BLaER1 treated with 17β-estradiol and CSF1 and Interleukin-3, amounts not matched to agents 10 nM and 100 nM (cell line): ENCODE measurements around the gene SNRPE.

Source experiments
- H3K27ac ChIP-seq, 11 experiments: shearing (Covaris generic); formaldehyde crosslinking; 2 replicates each; pipeline ENCODE4 v1.8.1; 2022
- H3K27me3 ChIP-seq, 11 experiments: shearing (Covaris generic); formaldehyde crosslinking; 2 replicates each; pipeline ENCODE4 v1.8.1; 2022
- H3K36me3 ChIP-seq, 11 experiments: shearing (Covaris generic); formaldehyde crosslinking; 2 replicates each; pipeline ENCODE4 v1.8.1; 2022
- H3K4me1 ChIP-seq, 10 experiments: shearing (Covaris generic); formaldehyde crosslinking; 2 replicates each; pipeline ENCODE4 v1.8.1; 2022
- H3K4me2 ChIP-seq, 11 experiments: shearing (Covaris generic); formaldehyde crosslinking; 2 replicates each; pipeline ENCODE4 v1.8.1; 2022
- H3K4me3 ChIP-seq, 10 experiments: shearing (Covaris generic); formaldehyde crosslinking; 2 replicates each; pipeline ENCODE4 v1.8.1; 2022
- H3K9ac ChIP-seq, 11 experiments: shearing (Covaris generic); formaldehyde crosslinking; 2 replicates each; pipeline ENCODE4 v1.8.1; 2022
- H3K9me3 ChIP-seq, 11 experiments: shearing (Covaris generic); formaldehyde crosslinking; replicated peaks in 1 of 11; 2 replicates each; pipeline ENCODE4 v1.8.1; 2022
- H4K20me1 ChIP-seq, 11 experiments: shearing (Covaris generic); formaldehyde crosslinking; 2 replicates each; pipeline ENCODE4 v1.8.1; 2022
- Cebpa-rat ChIP-seq, 11 experiments: shearing (Covaris generic); IDR thresholded peaks; 2 replicates each; pipeline ENCODE4 v1.8.1; 2022

SNRPE gene

GRCh38 chr1:203898458-203899352, 37.3 kb downstream of the SNRPE start:
- Histone ChIP-seq H3K4me1 (no peaks in the 10 kb centered on the region), H3K9ac (no peak overlapping the region), H4K20me1 (no peaks in the 10 kb centered on the region), H3K4me2 (no peak overlapping the region), H3K4me3 (no peak overlapping the region), H3K9me3 (peaks cover 26 to 42% (median 33%) of the 10 kb centered on the region in 11 experiments), H3K36me3 (peaks cover 0 to 6% (median 0%) of the 10 kb centered on the region in 11 experiments; a peak in 3 of 22 replicates), H3K27me3 (no peaks in the 10 kb centered on the region), H3K27ac (no peak overlapping the region)
- TF ChIP-seq Cebpa-rat (IDR thresholded peaks at IDR 0.05), result no peak

- no peaks in the 10 kb centered on the region for H4K20me1 ChIP-seq
- H3K9me3 ChIP-seq, result peaks cover 20 to 35% (median 27%) of the 10 kb centered on the region in 11 experiments
- H3K36me3 ChIP-seq, result peaks cover 0 to 5% (median 0%) of the 10 kb centered on the region in 11 experiments; a peak in 2 of 22 replicates
- H3K27me3 ChIP-seq, result no peaks in the 10 kb centered on the region
- TF ChIP-seq Cebpa-rat (IDR thresholded peaks at IDR 0.05), result no peak
- no peak overlapping the region for H3K4me3 ChIP-seq
- no peaks in the 10 kb centered on the region for H3K4me1 ChIP-seq
- H3K27ac ChIP-seq, result no peak overlapping the region
- H3K4me2 ChIP-seq, result no peak overlapping the region
- no peak overlapping the region for H3K9ac ChIP-seq
These were observed 37.9 kb downstream of the SNRPE start for GRCh38 chr1:203899353-203899716.

- Histone ChIP-seq H3K4me1 (no peaks in the 10 kb centered on the region), H3K9me3 (peaks cover 12 to 28% (median 20%) of the 10 kb centered on the region in 11 experiments), H3K36me3 (no peaks in the 10 kb centered on the region), H3K4me3 (no peak overlapping the region), H3K4me2 (no peak overlapping the region), H4K20me1 (no peaks in the 10 kb centered on the region), H3K27ac (no peak overlapping the region), H3K9ac (no peak overlapping the region), H3K27me3 (no peaks in the 10 kb centered on the region)
- no peak for TF ChIP-seq Cebpa-rat (IDR thresholded peaks at IDR 0.05)
These were observed 38.7 kb downstream of the SNRPE start for GRCh38 chr1:203899869-203900714.

- no peaks in the 10 kb centered on the region for H3K36me3 ChIP-seq
- no peak overlapping the region for H3K4me3 ChIP-seq
- no peak overlapping the region for H3K27ac ChIP-seq
- TF ChIP-seq Cebpa-rat (IDR thresholded peaks at IDR 0.05), result no peak
- H4K20me1 ChIP-seq, result no peaks in the 10 kb centered on the region
- no peak overlapping the region for H3K9ac ChIP-seq
- peaks cover 5 to 19% (median 14%) of the 10 kb centered on the region in 11 experiments; a peak in 17 of 22 replicates for H3K9me3 ChIP-seq
- no peaks in the 10 kb centered on the region for H3K4me1 ChIP-seq
- H3K4me2 ChIP-seq, result no peak overlapping the region
- no peaks in the 10 kb centered on the region for H3K27me3 ChIP-seq
These were observed 40.2 kb downstream of the SNRPE start for GRCh38 chr1:203901581-203901980.

GRCh38 chr1:203905275-203905674, 43.9 kb downstream of the SNRPE start:
- peaks cover 1 to 15% (median 11%) of the 10 kb centered on the region in 11 experiments; a peak in 17 of 22 replicates for H3K9me3 ChIP-seq
- H3K27me3 ChIP-seq, result no peaks in the 10 kb centered on the region
- no peaks in the 10 kb centered on the region for H3K4me1 ChIP-seq
- H4K20me1 ChIP-seq, result no peaks in the 10 kb centered on the region
- no peak overlapping the region for H3K4me3 ChIP-seq
- H3K4me2 ChIP-seq, result no peak overlapping the region
- H3K27ac ChIP-seq, result no peak overlapping the region
- no peak overlapping the region for H3K9ac ChIP-seq
- TF ChIP-seq Cebpa-rat (IDR thresholded peaks at IDR 0.05), result no peak
- H3K36me3 ChIP-seq, result no peaks in the 10 kb centered on the region

- H3K27ac ChIP-seq, result no peak overlapping the region
These were observed 45.5 kb downstream of the SNRPE start for GRCh38 chr1:203906932-203907331.

GRCh38 chr1:203907901-203908300, 46.5 kb downstream of the SNRPE start:
- TF ChIP-seq Cebpa-rat (IDR thresholded peaks at IDR 0.05), result no peak
- no peak overlapping the region for H3K4me3 ChIP-seq
- H4K20me1 ChIP-seq, result no peaks in the 10 kb centered on the region
- H3K27ac ChIP-seq, result no peak overlapping the region
- no peaks in the 10 kb centered on the region for H3K9me3 ChIP-seq
- H3K9ac ChIP-seq, result no peak overlapping the region
- H3K36me3 ChIP-seq, result no peaks in the 10 kb centered on the region
- peaks cover 0 to 1% (median 0%) of the 10 kb centered on the region in 10 experiments; a peak in 4 of 20 replicates for H3K4me1 ChIP-seq
- H3K27me3 ChIP-seq, result no peaks in the 10 kb centered on the region
- H3K4me2 ChIP-seq, result no peak overlapping the region

More at GRCh38 chr1:203906932-203907331, 45.5 kb downstream of the SNRPE start:
- no peaks in the 10 kb centered on the region for H3K36me3 ChIP-seq
- no peak overlapping the region for H3K4me3 ChIP-seq
- H3K4me1 ChIP-seq, result no peaks in the 10 kb centered on the region
- no peaks in the 10 kb centered on the region for H3K27me3 ChIP-seq
- no peak overlapping the region for H3K9ac ChIP-seq
- no peak for TF ChIP-seq Cebpa-rat (IDR thresholded peaks at IDR 0.05)
- no peaks in the 10 kb centered on the region for H4K20me1 ChIP-seq
- H3K9me3 ChIP-seq, result no peaks in the 10 kb centered on the region
- H3K4me2 ChIP-seq, result no peak overlapping the region

GRCh38 chr1:203911806-203912205, 50.4 kb downstream of the SNRPE start:
- no peaks in the 10 kb centered on the region for H3K27me3 ChIP-seq

GRCh38 chr1:203913073-203913521, 51.7 kb downstream of the SNRPE start:
- peaks cover 0 to 7% (median 0%) of the 10 kb centered on the region in 10 experiments; a peak in 4 of 20 replicates for H3K4me1 ChIP-seq
- H3K4me3 ChIP-seq, result no peak overlapping the region
- no peaks in the 10 kb centered on the region for H3K36me3 ChIP-seq
- H4K20me1 ChIP-seq, result no peaks in the 10 kb centered on the region
- peak overlapping the region in 1 of 11 experiments; percentile 15; a peak in 1 of 22 replicates for H3K4me2 ChIP-seq
- peaks cover 0 to 11% (median 0%) of the 10 kb centered on the region in 11 experiments; a peak in 4 of 22 replicates for H3K9me3 ChIP-seq
- no peak overlapping the region for H3K9ac ChIP-seq
- H3K27ac ChIP-seq, result no peak overlapping the region
- TF ChIP-seq Cebpa-rat (IDR thresholded peaks at IDR 0.05), result no peak
- no peaks in the 10 kb centered on the region for H3K27me3 ChIP-seq

More at GRCh38 chr1:203911806-203912205, 50.4 kb downstream of the SNRPE start:
- peaks cover 0 to 11% (median 0%) of the 10 kb centered on the region in 11 experiments; a peak in 4 of 22 replicates for H3K9me3 ChIP-seq
- no peak overlapping the region for H3K27ac ChIP-seq
- no peak overlapping the region for H3K4me2 ChIP-seq
- no peaks in the 10 kb centered on the region for H3K36me3 ChIP-seq
- no peak overlapping the region for H3K4me3 ChIP-seq
- TF ChIP-seq Cebpa-rat (IDR thresholded peaks at IDR 0.05), result no peak
- H3K9ac ChIP-seq, result no peak overlapping the region
- H4K20me1 ChIP-seq, result no peaks in the 10 kb centered on the region
- peaks cover 0 to 7% (median 0%) of the 10 kb centered on the region in 10 experiments; a peak in 4 of 20 replicates for H3K4me1 ChIP-seq
